ENCODE data around the gene GRID1.

- TF ChIP-seq CTCF (IDR thresholded peaks at IDR 0.05), result no peak
- TF ChIP-seq EP300 (IDR thresholded peaks at IDR 0.05; ENCODE audit: low read depth), result no peak
- no peak for TF ChIP-seq POLR2A (IDR thresholded peaks at IDR 0.05)
- no peak for TF ChIP-seq POLR2AphosphoS5 (IDR thresholded peaks at IDR 0.05)
Measured at GRCh38 chr10:86169066-86169465, 197.5 kb downstream of the GRID1 start.
